GM12878 (cell line): ENCODE measurements around the gene USP12. TPM values are rescaled to one million over a fixed set of nuclear protein-coding genes. Genes with fewer than 3 reads are reported as not detected.

Experiments
- BACH1 ChIP-seq: fragments of 450-650 bp; IDR thresholded peaks from 2 replicates; pipeline ENCODE4 v1.6.1; 2017; ENCODE audit warnings: mild to moderate bottlenecking, borderline replicate concordance
- BHLHE40 ChIP-seq, 2 experiments: fragments of 450-650 bp in 1 of 2; IDR thresholded peaks; 2 replicates each; pipeline ENCODE4 v1.6.1; 2011 to 2017; ENCODE audit warnings: low read depth in 2 of 2, borderline replicate concordance in 1 of 2, improper control_type of control experiment in 1 of 2, low read length in 1 of 2, mild to moderate bottlenecking in 1 of 2
- CEBPZ ChIP-seq: fragments of 150-350 bp; IDR thresholded peaks from 2 replicates; pipeline ENCODE4 v1.6.1; 2016; ENCODE audit warnings: low read depth, low read length
- EED ChIP-seq: sonication (generic); IDR thresholded peaks from 2 replicates; pipeline ENCODE4 v1.6.1; 2016; ENCODE audit warnings: antibody characterized with exemption, low read depth
- EGR1 ChIP-seq, 2 experiments: IDR thresholded peaks; 1 replicate in 1 of 2; 2 replicates in 1 of 2; pipeline ENCODE4 v1.6.1; 2011 to 2012; ENCODE audit warnings: low read depth in 2 of 2, low read length in 2 of 2, borderline replicate concordance in 1 of 2, mild to moderate bottlenecking in 1 of 2, moderate library complexity in 1 of 2
- JUNB ChIP-seq: IDR thresholded peaks from 2 replicates; pipeline ENCODE4 v1.6.1; 2016; ENCODE audit warnings: antibody characterized with exemption, mild to moderate bottlenecking
- MEF2A ChIP-seq: IDR thresholded peaks from 2 replicates; pipeline ENCODE4 v1.6.1; 2011; ENCODE audit warnings: low read depth, mild to moderate bottlenecking, low read length, moderate library complexity; ENCODE audit not compliant: insufficient read depth
- MEF2B ChIP-seq: fragments of 450-650 bp; IDR thresholded peaks from 2 replicates; pipeline ENCODE4 v1.6.1; 2018; ENCODE audit warnings: mild to moderate bottlenecking, moderate library complexity; ENCODE audit not compliant: partially characterized antibody, poor library complexity, severe bottlenecking
- MTA3 ChIP-seq: IDR thresholded peaks from 2 replicates; pipeline ENCODE4 v1.6.1; 2012; ENCODE audit warnings: low read length, inconsistent platforms, borderline replicate concordance
- POLR2AphosphoS5 ChIP-seq: IDR thresholded peaks from 2 replicates; pipeline ENCODE4 v1.6.1; 2011; ENCODE audit warnings: mild to moderate bottlenecking, low read length, inconsistent platforms
- RAD21 ChIP-seq: IDR thresholded peaks from 2 replicates; pipeline ENCODE4 v1.6.1; 2011; ENCODE audit warnings: mild to moderate bottlenecking, low read depth, low read length, moderate library complexity; ENCODE audit not compliant: insufficient read depth
- RCOR1 ChIP-seq: conservative IDR thresholded peaks from 2 replicates; pipeline ENCODE4 v1.6.1; 2012; ENCODE audit warnings: low read depth, low read length, improper control_type of control experiment
- RELB ChIP-seq: fragments of 450-650 bp; IDR thresholded peaks from 2 replicates; pipeline ENCODE4 v1.6.1; 2017; ENCODE audit warnings: low read depth, mild to moderate bottlenecking, moderate library complexity
- SIX5 ChIP-seq: IDR thresholded peaks from 2 replicates; pipeline ENCODE4 v1.6.1; 2011; ENCODE audit warnings: mild to moderate bottlenecking, low read depth, low read length, moderate library complexity; ENCODE audit not compliant: severe bottlenecking
- SRF ChIP-seq, 2 experiments: IDR thresholded peaks; 2 replicates each; pipeline ENCODE4 v1.6.1; 2011; ENCODE audit warnings: low read depth in 2 of 2, low read length in 2 of 2, mild to moderate bottlenecking in 1 of 2, moderate library complexity in 1 of 2
- polyA plus RNA-seq, 11 experiments: library from polyadenylated mRNA; depleted of rRNA in 4 of 11; unstranded in 6 of 11; stranded (reverse) in 5 of 11; fragments of >200 nt; fragmentation: Nextera tagmentation in 4 of 11; fragmentation: Illumina TruSeq in 1 of 11; extraction: Ambion mirVana in 4 of 11; extraction: Trizol in 1 of 11; gene quantifications; 1 replicate in 1 of 11; 2 replicates in 10 of 11; pipeline versions ENCODE4 v1.2.1 to v1.2.3, GENCODE V29; 2011 to 2016; ENCODE audit warnings: inconsistent platforms in 2 of 11, missing spikeins in 2 of 11, low read depth in 1 of 11
- total RNA-seq, 4 experiments: library from RNA; depleted of rRNA in 3 of 4; stranded (reverse); fragments of >200 nt in 3 of 4; fragmentation: Illumina TruSeq in 1 of 4; extraction: Trizol in 1 of 4; gene quantifications; 2 replicates each; pipeline versions ENCODE4 v1.2.1 to v1.2.3, GENCODE V29; 2013 to 2021

Gene USP12
- total and polyA plus RNA-seq, 10 of the 15 experiments (the other 5 are each of a cell fraction or from before 2014, with no cell fraction given): 3.5 to 32.2 (median 24.6) TPM

GRCh38 chr13:27171244-27171826, at the start of gene USP12 (continued):
- no peak for TF ChIP-seq MEF2B
- TF ChIP-seq JUNB: no peak
- no peak for TF ChIP-seq SIX5
- TF ChIP-seq BHLHE40 (IDR thresholded peaks at IDR 0.05; ENCODE audit: borderline replicate concordance in 1 of 2, low read depth in 2 of 2, low read length in 1 of 2): peak in 1 of 2 experiments; percentile 26; a peak in 1 of 4 replicates
- peak; percentile 39; the same call in 1 of the 2 replicates for TF ChIP-seq RAD21
- TF ChIP-seq EGR1 (IDR thresholded peaks at IDR 0.05; ENCODE audit: borderline replicate concordance in 1 of 2, low read depth in 2 of 2, low read length in 2 of 2): peak in 1 of 2 experiments; percentile 89; a peak in 2 of 3 replicates
- 0 out of 2 replicates have a peak, but pooled peaks have one; percentile 22 for TF ChIP-seq BACH1
- TF ChIP-seq RCOR1: no peak
- TF ChIP-seq MEF2A: no peak
- no peak for TF ChIP-seq MTA3
- no peak for TF ChIP-seq RELB
- no peak for TF ChIP-seq SRF (IDR thresholded peaks at IDR 0.05; ENCODE audit: low read depth in 2 of 2, low read length in 2 of 2)
- TF ChIP-seq POLR2AphosphoS5: 0 out of 2 replicates have a peak, but pooled peaks have one; percentile 24
- no peak for TF ChIP-seq EED
- no peak for TF ChIP-seq CEBPZ
